ENCODE measurements around the gene USH2A.

DNA sequence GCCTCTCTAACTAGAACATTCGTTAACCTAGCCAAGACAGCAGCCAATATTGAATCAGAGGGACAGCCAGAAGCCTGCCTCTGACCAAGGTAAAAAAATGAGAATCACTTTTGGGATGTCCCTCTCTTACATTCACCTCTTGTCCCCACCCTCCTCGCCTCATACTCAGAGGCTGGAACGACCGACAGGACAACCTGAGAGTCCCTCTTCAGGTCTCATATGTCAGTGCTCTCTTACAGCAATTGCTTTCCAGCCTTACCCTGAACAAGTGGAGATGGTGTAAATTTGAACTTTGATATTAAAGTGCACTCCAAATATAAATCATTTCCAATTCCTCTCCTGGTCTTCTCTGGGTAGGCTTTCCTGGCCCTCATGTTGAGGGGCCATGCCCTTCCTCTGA, 528.6 kb downstream of the USH2A start:
- TF ChIP-seq, protein P1, sequence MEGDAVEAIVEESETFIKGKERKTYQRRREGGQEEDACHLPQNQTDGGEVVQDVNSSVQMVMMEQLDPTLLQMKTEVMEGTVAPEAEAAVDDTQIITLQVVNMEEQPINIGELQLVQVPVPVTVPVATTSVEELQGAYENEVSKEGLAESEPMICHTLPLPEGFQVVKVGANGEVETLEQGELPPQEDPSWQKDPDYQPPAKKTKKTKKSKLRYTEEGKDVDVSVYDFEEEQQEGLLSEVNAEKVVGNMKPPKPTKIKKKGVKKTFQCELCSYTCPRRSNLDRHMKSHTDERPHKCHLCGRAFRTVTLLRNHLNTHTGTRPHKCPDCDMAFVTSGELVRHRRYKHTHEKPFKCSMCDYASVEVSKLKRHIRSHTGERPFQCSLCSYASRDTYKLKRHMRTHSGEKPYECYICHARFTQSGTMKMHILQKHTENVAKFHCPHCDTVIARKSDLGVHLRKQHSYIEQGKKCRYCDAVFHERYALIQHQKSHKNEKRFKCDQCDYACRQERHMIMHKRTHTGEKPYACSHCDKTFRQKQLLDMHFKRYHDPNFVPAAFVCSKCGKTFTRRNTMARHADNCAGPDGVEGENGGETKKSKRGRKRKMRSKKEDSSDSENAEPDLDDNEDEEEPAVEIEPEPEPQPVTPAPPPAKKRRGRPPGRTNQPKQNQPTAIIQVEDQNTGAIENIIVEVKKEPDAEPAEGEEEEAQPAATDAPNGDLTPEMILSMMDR (IDR thresholded peaks at IDR 0.05), result no peak
- no peak for TF ChIP-seq POLR2A (IDR thresholded peaks at IDR 0.05)

Measured in lower leg skin (tissue), 3 donors.